ENCODE results near the gene MOB4.
"Not testable (repeated sequence)": the region's sequence is repeated elsewhere in the genome, so short reads cannot be mapped to it uniquely, and the experiment has no call there.

Gene MOB4

DNA sequence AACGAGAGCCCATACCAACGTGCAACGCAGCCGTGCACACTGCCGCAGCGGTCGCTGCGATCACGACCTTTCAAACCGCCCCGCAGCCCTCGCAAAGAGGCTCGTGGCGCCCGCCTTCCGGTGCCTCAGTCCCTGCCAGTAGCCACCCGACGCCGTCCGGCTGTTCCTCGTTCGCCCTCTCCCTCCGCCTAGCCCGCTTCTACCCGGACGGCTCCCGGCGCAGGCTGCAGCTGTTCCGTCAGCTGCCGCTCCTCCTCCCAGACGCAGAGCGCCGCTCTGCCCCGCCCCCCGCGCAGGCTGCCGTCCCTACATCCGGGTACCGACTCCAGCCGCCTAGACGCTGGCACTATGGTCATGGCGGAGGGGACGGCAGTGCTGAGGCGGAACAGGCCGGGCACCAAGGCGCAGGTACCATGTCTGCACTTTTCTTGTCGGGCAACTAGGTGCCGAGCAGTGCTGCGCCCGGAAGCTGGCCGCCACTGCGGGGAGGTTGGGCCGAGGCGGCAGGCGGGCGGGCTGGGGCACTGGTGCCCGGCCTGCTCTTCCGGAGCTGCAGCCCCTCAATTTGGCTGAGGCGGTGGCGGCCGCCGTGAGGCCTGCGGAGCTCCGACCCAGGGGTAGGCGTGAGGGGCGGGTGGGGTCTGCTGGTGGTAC lies at the start of gene MOB4:
MOB4 (plus strand) TSS at position 328 of the 654 bp plus-strand sequence; CDS start at position 349, 21 bp downstream.
- in situ Hi-C loops (cut with MboI; ENCODE audit: low sequenced_read_pairs) = no loop called here

DNA sequence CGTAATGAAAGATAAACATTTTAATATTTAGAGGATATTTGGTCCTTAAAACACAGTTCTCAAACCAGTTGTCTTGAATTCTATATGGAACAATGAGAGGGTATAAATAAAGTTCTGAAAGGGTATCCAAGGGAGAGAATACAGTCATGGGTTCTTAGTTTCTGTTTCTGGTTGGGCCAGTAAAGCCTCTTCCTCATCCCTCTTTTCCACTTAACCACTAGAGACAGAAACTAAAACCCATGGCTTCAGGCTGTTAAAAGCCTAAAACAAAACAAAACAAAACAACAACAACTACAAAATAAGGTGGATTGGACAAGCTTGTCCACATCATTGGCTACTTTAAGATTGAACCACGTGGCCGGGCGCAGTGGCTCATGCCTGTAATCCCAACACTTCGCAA lies 43.7 kb upstream of the MOB4 start:
- in situ Hi-C loops (cut with MboI; ENCODE audit: low sequenced_read_pairs) = no loop called here

DNA sequence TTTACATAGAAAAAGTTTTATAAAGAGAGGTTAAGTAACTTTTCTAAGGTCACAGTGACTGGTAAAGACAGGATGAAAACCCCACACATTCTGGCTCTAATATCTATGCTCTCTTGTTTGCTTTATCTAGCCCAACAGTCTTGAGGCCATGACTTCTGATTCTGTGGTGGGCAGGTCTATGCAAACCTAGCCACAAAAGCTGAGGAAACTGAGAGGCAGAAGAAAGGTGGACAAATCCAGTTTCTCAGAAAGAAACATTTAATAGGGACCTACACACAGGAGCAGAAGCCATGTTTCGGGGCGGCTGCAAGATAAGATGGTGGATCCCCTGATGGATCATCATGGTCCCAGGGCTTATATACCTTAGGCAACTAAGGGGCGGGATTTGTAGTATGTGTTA lies 38.1 kb upstream of the MOB4 start:
- in situ Hi-C loops (cut with MboI; ENCODE audit: low sequenced_read_pairs) = no loop called here

DNA sequence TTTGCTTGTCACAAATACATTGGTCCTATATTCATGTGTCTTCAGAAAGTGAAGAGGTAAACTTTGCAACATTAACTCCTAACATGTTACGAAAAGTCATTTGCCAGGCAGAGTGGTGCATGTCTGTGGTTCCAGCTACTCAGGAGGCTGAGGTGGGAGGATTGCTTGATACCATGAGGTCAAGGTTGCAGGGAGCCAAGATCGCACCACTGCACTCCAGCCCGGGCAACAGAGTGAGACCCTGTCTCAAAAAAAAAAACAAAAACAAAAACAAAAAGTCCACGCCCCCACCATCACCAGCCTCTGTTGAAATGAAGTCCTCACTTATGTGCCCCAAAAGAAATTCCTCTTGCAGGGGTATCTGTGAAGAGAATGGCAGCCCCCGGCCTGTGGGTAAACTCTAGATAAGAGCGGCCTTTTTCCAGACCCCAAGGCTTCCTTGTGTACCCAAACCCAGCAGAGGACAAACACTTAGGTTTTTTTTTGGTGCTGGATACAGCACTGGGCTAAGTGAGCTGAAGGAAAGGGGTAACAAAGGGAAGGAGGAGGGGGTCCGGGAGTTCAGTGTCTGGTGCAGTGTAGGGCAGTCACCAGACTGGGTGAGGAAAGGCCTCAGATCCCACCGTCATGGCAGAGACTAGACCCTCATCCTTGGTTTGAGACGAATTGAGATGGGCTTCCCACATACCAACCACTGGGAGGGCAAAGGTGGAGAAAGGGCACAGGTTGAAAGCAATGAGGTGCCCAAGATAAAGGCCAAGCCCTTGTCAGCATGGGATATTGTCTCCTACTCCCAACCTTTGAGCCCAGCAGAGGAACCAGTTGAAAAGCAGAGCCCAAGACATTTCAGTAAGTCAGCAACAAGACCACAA lies 35.5 kb upstream of the MOB4 start:
- in situ Hi-C loops (cut with MboI; ENCODE audit: low sequenced_read_pairs) = no loop called here

DNA sequence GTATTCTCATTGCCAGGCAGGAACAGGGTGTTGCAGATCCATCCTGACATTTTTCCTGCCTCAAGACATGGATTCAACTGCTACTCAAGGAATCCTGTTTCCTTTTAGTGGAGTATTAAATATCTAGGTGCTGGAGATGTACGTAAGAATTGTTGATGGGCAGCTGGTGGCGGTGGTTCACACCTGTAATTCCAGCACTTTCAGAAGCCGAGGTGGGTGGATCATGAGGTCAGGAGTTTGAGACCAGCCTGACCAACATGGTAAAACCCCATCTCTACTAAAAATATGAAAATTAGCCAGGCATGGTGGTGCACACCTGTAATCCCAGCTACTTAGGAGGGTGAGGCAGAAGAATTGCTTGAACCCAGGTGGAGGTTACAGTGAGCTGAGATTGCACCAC lies 31.6 kb upstream of the MOB4 start:
- in situ Hi-C loops (cut with MboI; ENCODE audit: low sequenced_read_pairs) = not testable (repeated sequence)

DNA sequence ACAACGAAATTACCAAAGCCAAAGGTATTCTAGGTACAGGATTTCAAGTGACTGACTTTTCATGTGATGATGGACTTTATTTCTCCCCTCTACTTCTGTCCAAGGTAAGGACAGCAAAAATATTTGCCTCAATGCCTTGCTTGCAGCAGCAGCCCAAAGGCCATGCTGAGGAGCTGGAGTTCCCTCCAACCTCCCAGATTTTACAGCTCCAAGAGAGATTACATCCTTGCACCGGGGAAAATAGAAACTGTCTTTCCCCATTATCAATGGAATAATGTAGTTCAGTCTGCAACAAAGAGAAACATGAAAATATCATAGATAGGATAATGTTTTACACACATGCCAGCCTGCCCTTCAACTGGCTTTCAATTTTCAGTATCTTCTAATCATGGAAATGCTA lies 29.7 kb upstream of the MOB4 start:
- in situ Hi-C loops (cut with MboI; ENCODE audit: low sequenced_read_pairs) = no loop called here

DNA sequence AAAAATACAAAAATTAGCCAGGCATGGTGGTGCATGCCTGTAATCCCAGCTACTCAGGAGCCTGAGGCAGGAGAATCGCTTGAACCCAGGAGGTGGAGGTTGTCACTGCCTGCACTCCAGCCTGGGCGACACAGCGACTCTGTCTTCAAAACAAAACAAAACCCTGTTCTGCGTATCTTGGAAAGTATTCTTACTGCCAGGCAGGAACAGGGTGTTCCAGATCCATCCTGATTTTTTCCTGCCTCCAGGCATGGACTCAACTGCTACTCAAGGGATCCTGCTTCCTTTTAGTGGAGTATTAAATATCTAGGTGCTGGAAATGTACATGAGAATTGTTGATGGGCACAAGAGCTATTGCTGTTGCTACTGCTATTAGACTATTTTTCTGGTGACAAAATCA lies 28.5 kb upstream of the MOB4 start:
- in situ Hi-C loops (cut with MboI; ENCODE audit: low sequenced_read_pairs) = no loop called here

DNA sequence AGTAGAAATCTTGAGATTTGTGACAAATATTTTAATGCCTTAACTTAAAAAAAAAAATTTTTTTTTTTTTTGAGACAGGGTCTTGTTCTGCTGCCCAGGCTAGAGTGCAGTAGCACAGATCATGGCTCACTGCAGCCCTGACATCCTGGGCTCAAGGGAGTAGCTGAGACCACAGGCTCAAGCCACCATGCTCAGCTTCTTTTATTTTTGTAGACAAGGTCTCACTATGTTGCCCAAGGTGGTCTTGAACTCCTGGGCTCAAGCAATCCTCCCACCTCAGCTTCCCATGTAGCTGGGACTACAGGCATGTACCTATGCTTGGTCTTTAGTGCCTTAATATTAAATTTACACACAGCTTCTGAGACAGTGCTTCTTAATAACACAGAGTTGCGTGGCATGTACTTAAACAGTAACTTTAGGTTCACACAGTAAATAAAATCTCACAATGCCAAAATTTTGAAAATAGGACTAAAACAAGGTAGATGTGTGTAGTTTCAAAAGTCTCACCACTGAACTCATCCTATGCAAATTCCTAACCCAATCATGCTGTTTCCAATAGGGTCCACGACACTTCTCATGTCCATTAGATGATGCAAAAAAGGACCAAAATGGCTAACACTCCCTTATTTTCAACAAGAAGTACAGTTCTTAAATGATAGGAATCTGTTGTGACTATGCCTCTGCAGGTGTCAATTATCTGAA lies 20.3 kb upstream of the MOB4 start:
- in situ Hi-C loops (cut with MboI; ENCODE audit: low sequenced_read_pairs) = no loop called here

DNA sequence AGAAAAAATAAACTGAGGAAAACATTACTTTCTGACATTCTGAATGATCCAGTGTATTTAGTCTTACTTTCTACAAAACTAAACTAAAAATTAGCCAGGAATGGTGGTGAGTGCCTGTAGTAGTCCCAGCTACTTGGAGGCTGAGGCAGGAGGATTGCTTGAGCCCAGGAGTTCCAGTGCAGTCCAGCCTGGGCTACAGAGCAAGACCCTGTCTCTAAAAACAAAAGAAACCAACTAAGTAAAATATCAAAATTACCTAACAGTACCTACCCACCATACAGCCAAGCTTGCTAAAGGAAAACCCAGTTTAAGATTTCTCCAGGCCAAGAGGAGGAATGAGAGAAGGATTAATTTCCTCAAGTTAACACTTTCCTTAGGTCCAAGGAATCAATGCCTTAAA lies 19.2 kb upstream of the MOB4 start:
- in situ Hi-C loops (cut with MboI; ENCODE audit: low sequenced_read_pairs) = no loop called here

DNA sequence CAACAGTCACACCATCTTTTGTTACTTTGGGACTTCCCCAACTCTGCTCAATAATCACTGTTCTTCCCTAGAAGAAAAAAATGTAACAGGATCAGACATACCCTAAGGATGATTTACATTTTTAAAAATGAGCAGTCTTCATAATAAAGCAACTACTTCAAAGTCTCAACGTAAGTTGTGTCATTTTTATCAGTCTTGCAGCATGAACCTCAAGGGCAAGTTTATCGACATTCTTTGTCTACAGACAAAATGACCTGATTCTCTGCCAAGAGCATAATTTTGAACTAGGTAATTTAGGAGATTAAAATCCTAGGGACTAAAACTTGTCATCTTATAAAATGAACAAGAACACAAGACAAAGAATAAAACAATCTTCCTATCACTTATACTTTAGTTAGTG lies 18.5 kb upstream of the MOB4 start:
- in situ Hi-C loops (cut with MboI; ENCODE audit: low sequenced_read_pairs) = no loop called here

DNA sequence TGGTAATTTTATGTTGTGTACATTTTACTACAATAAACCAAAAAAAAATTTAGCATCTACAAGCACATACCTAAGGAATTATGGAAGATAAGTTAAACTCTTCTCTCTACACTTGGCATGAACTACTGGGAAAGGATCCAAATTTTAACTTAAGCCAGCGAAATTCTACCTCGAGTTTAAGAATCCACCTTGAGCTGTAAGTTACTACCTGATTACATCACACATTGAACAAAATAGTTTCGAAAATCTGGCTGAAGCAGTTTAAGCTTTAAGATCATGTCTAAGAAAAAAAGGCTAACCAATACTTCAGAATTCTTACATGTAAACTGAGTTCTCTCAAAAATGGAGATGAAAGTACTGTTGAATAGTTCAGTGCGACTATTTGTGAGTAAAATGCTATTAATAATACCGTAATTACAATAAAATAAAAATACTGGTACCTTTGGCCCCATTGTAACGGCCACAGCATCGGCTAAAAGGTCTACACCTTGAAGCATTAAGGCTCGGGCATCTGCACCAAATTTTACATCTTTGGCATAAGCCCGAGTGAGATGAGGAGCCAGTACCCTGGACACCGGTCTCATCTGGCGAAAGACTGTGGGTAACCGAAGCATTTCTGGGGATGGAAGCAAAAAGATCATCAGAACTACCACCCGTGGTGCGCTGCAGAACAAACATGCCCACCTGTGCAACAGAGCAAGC lies 17.5 kb upstream of the MOB4 start:
- in situ Hi-C loops (cut with MboI; ENCODE audit: low sequenced_read_pairs) = no loop called here

DNA sequence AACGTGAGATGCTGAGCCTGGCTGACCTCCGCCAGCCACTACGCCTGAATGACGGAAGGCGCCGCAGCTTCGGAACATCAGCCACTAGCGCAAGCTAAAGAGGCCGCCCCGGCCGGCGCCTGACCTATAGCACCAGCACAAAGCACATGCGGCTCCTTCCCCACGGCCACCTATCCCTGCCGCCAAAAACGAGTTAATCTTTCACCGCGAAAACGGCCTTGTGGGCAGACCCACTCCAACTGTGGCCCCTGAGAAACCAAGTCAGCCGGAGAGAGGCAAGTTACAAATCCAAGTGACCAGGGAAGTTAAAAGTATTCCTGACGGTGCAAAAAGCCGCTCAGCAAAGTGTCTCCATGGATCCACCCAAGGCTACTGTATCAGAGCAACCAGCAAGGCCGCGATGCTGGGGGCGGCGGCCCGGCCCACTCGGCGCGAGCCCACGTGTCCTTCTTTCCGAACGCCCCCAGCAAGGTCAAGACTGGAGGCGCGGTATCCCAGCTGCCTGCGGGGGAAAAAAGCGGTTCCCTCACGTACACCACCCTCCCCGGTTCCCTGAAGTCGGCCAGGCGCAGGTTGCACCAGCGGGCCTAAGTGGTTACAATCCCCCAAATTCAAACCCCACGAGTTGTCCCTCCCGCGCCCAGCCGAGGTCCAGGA lies 16.8 kb upstream of the MOB4 start:
- in situ Hi-C loops (cut with MboI; ENCODE audit: low sequenced_read_pairs) = no loop called here

DNA sequence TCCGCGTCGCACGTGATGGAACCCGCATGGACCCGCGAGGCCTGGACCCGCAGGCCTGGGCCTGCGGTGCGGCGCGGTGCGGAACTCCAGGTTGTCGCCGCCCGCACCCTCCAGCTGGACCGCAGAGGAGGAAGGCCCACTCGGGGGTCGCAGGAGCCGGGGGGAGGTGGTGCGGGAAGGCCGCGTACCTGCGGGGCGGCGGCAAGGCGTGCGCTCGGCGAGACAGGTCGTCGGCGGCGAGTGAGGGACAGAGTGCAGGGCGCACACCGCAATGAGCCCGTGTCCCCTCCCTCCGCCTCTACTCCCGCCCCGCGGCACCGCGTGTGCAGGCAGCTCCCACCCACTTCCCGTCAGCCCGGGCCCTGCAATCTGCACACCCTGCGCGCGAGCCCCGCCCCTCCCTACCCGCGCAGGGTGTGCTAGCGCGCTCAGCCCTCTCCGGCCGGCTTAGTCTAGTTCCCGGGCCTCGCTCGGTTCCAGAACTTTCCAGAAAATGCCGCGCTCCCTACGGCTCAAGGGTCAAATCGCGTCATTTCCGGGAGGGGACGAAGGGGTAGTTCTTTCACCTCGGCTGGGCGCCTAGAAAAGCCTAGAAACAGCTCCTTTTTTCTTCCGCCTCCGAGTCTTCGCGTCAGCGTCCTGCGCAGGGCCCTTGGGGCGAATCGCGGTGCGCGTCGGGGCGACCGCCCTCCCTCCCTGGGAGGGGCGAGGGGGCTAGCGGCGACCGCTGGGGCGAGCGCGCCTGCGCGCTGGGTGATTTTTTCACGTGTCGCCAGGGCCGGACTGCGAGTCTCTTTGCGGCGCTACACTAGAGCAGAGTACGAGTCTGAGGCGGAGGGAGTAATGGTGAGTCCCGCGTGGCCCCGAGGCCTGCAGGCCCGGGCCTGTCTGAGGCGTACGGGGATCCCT lies 16.0 kb upstream of the MOB4 start, which contains the start of the genes HSPD1 and HSPE1:
HSPD1 (minus strand) TSS at position 247 of the 909 bp plus-strand sequence. CDS start 992 bp downstream, outside the sequence.
HSPE1 (plus strand) TSS at position 786 of the 909 bp plus-strand sequence; CDS start at position 844, 58 bp downstream.
- in situ Hi-C loops (cut with MboI; ENCODE audit: low sequenced_read_pairs) = no loop called here

DNA sequence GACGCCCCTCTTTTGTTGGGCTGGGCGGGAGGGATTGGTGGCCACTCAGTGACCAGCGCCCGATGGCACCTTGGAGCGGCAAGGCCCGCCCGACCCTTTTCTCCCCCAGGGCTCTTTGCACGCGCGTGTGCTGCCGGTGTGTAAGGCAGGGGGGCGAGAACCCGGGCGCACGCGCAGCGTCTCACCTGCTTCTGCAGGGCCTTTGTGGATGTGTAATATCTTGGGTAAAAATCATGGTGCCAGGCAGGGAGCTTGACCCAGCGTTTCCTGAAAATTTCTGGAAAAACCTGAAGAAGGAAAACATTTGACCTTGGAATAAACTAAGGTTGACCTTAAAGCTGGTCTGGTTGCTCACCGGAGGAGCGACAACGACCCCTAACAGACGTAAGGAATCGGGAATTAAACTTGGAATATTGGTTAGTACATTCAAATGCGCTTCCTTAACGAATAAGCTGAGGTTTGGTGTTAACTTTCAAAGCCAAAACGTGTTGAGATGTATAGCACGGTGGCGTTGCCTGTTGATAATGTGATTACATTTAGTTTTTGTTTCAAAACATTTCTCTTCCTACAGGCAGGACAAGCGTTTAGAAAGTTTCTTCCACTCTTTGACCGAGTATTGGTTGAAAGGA lies 15.2 kb upstream of the MOB4 start:
- in situ Hi-C loops (cut with MboI; ENCODE audit: low sequenced_read_pairs) = no loop called here

DNA sequence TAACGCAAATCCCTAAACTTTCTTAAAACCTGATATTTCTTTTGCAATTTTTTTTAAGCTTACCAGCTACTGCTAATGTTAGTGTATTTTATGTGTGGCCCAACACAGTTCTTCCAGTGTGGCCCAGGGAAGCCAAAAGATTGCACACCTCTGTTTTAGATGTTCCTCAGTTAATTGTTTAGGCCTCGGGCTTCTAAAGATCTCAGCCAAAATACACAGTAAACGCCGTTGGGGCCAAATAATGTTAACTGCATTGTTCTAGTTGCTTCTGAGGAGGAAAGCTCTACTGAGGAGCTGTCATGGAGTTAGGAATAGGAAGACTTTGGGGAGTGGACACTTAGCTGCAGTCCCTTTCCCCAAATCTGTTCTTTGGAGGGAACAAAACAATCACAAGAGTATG lies 13.7 kb upstream of the MOB4 start:
- in situ Hi-C loops (cut with MboI; ENCODE audit: low sequenced_read_pairs) = no loop called here

DNA sequence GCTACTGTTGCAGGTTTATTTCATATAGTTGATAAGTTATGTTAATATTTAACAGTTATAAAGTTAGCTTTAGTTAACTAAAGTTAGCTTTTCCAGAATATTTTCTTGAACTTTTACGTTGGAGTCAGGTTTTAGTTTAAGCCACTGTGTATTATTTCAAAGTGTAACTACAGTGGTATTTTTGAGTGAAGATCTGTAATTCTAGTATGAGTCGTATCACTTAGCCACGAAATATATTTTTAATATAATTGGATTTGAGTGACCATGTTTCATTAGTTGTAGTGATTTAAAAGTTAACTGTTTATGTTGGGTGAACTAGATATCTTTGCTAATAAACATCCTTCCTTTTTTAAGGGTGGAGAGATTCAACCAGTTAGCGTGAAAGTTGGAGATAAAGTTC lies 13.2 kb upstream of the MOB4 start:
- in situ Hi-C loops (cut with MboI; ENCODE audit: low sequenced_read_pairs) = no loop called here

DNA sequence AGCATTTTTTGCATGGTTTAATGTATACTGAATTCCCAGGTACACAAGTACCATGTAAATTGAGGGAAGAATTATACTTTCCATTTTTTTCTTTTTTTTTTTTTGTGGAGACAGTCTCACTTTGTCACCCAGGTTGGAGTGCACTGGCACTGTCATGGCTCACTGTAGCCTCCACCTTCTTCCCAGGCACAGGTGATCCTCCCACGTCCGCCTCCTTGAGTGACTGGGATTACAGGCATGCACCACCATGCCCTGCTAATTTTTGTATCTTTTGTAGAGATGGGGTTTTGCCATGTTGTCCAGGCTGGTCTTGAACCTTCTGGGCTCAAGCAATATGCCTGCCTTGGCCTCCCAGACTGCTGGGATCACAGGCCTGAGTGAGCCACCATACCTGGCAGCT lies 11.9 kb upstream of the MOB4 start:
- in situ Hi-C loops (cut with MboI; ENCODE audit: low sequenced_read_pairs) = no loop called here

DNA sequence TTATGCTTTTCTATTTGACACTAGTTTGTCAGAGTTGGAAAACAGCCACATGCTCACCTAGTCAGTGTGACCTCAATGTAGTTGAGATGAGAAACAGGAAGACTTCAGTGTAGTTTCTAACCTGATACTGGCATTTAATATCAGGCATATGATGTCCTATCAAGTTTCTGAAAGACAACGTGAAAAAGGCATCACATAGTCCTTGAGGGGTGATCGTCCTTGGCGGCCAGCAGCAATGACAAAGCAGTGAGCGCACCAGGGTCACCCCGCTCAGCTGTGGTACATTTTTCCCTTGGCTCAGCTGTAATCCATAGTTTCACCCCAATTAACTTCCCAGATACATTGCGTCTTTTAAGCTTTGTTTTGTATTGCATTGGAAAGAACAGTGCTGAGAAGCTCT lies 11.4 kb upstream of the MOB4 start:
- in situ Hi-C loops (cut with MboI; ENCODE audit: low sequenced_read_pairs) = no loop called here

DNA sequence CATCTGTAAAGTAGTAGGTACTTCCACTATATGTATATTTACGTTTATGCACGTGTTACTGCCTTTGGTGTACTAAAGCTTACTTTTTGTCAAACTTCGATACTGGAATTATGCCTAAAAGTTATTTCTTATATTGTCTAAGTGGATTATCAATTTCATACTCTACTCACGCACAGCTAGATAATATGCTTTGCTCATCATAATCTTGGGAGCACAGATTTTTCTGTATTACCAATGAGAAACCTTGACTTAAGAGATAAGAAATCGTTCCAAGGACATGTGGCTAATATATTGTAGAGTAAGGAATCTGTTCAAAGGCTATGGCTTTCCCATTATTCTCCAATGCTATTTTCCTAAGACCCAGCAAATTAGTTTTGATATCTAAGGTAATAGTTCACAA lies 9.2 kb upstream of the MOB4 start:
- in situ Hi-C loops (cut with MboI; ENCODE audit: low sequenced_read_pairs) = no loop called here
